CD8-positive, alpha-beta memory T cell (primary cell): ENCODE results near the gene FAM53A. TPM values are rescaled to one million over a fixed set of nuclear protein-coding genes. Genes with fewer than 3 reads are reported as not detected.
A peak's percentile ranks its signal among the peaks of the same experiment; 100 is the strongest.

Source experiments
- CTCF ChIA-PET: fragments of 350-600 bp; sonication (Branson Sonifier 250); formaldehyde crosslinking; loops from one replicate; lab custom pipeline; 2021; ENCODE audit warnings: antibody characterized with exemption; lab: Charles Lee
- POLR2A ChIA-PET: fragments of 350-600 bp; sonication (Branson Sonifier 250); formaldehyde crosslinking; loops from one replicate; lab custom pipeline; 2021; ENCODE audit warnings: antibody characterized with exemption; lab: Charles Lee
- DNase-seq, 5 donors: peaks; one replicate each; pipeline versions ENCODE4 v3.0.0 to v3.0.0-alpha.2; 2020 to 2022; ENCODE audit warnings: mixed read lengths in 1 of 5
- H3K27ac ChIP-seq: one replicate; pipeline ENCODE4 v1.7.0; 2013; ENCODE audit warnings: low read depth, mild to moderate bottlenecking, low read length, moderate library complexity
- H3K27me3 ChIP-seq: 2 replicates; pipeline ENCODE4 v1.7.0; 2013; ENCODE audit warnings: low read length, mild to moderate bottlenecking; ENCODE audit not compliant: insufficient read depth, poor library complexity, severe bottlenecking
- H3K36me3 ChIP-seq: 2 replicates; pipeline ENCODE4 v1.7.0; 2013; ENCODE audit warnings: mild to moderate bottlenecking, low read length, moderate library complexity; ENCODE audit not compliant: insufficient read depth
- H3K4me1 ChIP-seq: 2 replicates; pipeline ENCODE4 v1.7.0; 2013; ENCODE audit warnings: mild to moderate bottlenecking, low read length, moderate library complexity; ENCODE audit not compliant: insufficient read depth
- H3K4me3 ChIP-seq: 2 replicates; pipeline ENCODE4 v1.7.0; 2013; ENCODE audit warnings: mild to moderate bottlenecking, low read length
- H3K9me3 ChIP-seq: 2 replicates; pipeline ENCODE4 v1.7.0; 2013; ENCODE audit warnings: mild to moderate bottlenecking, low read length
- H3K27ac Mint-ChIP-seq, 8 donors: one replicate each; pipeline ENCODE4 v1.8.0; 2020 to 2021; ENCODE audit warnings: mixed read lengths in 8 of 8, mild to moderate bottlenecking in 6 of 8, inconsistent platforms in 3 of 8, moderate library complexity in 3 of 8
- H3K27me3 Mint-ChIP-seq, 2 donors: one replicate each; pipeline ENCODE4 v1.8.0; 2020 to 2021; ENCODE audit warnings: mixed read lengths in 2 of 2, mild to moderate bottlenecking in 1 of 2, moderate library complexity in 1 of 2
- H3K36me3 Mint-ChIP-seq, 3 donors: one replicate each; pipeline ENCODE4 v1.8.0; 2020 to 2021; ENCODE audit warnings: mixed read lengths in 3 of 3, inconsistent platforms in 1 of 3, mild to moderate bottlenecking in 1 of 3
- H3K4me1 Mint-ChIP-seq, 3 donors: one replicate each; pipeline ENCODE4 v1.8.0; 2020 to 2021; ENCODE audit warnings: mixed read lengths in 3 of 3, inconsistent platforms in 1 of 3, mild to moderate bottlenecking in 1 of 3
- H3K4me3 Mint-ChIP-seq, 7 donors: one replicate each; pipeline ENCODE4 v1.8.0; 2020 to 2021; ENCODE audit warnings: mixed read lengths in 7 of 7, mild to moderate bottlenecking in 6 of 7, moderate library complexity in 4 of 7, inconsistent platforms in 2 of 7
- H3K9me3 Mint-ChIP-seq, 5 donors: one replicate each; pipeline ENCODE4 v1.8.0; 2020 to 2022; ENCODE audit warnings: mixed read lengths in 5 of 5, mild to moderate bottlenecking in 3 of 5, moderate library complexity in 2 of 5, inconsistent platforms in 1 of 5
- polyA plus RNA-seq: library from polyadenylated mRNA; unstranded; fragments of 300-500 nt; fragmentation: Illumina TruSeq; gene quantifications from one replicate; pipeline ENCODE4 v1.2.3, GENCODE V29; 2021
- total RNA-seq, 2 experiments: library from RNA; stranded (reverse); gene quantifications; one replicate each; pipeline ENCODE4 v1.2.3, GENCODE V29; 2021

Gene FAM53A
- total and polyA plus RNA-seq, 3 experiments from 2014 or later, result 0.82 to 1.9 (median 1.5) TPM

DNA sequence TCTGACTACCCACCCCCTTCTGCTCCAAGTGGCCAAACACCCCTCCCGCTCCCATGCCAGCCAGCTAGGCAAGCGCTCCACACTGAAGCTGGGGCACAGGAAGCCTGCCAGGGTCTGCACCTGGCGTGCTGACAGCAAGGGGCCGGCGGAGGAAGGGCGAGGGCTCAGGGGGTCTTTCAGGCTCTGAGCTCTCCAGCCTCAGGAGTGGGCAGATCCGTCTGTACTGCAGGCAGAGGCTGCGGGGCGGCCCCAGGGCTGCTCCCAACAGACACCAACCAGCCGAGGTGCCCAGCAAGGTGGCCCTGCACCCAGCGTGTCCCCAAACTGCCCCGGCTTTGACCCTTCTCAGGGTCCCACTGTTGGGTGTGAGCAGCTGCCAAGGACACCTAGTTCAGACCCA, 14.8 kb downstream of the FAM53A start:
- DNase-seq, result no peak
- no peak overlapping the region for H3K4me3 Mint-ChIP-seq
- H3K27ac Mint-ChIP-seq, result no peak overlapping the region
- ChIA-PET POLR2A (no interaction called here), CTCF (no interaction called here)
- Histone ChIP-seq H3K36me3 (no peaks in the 10 kb centered on the region), H3K27ac (no peak overlapping the region), H3K4me3 (no peak overlapping the region), H3K4me1 (no peaks in the 10 kb centered on the region), H3K9me3 (no peaks in the 10 kb centered on the region), H3K27me3 (no peaks in the 10 kb centered on the region)
- H3K27me3 Mint-ChIP-seq, result no peaks in the 10 kb centered on the region
- H3K4me1 Mint-ChIP-seq, result no peaks in the 10 kb centered on the region
- no peaks in the 10 kb centered on the region for H3K36me3 Mint-ChIP-seq
- no peaks in the 10 kb centered on the region for H3K9me3 Mint-ChIP-seq

GRCh38 chr4:1668488-1668840, 15.6 kb downstream of the FAM53A start:
- Histone ChIP-seq H3K27ac (no peak overlapping the region), H3K4me3 (no peak overlapping the region), H3K9me3 (no peaks in the 10 kb centered on the region), H3K36me3 (no peaks in the 10 kb centered on the region), H3K4me1 (no peaks in the 10 kb centered on the region), H3K27me3 (no peaks in the 10 kb centered on the region)
- CTCF ChIA-PET, result no interaction called here
- no peak overlapping the region for H3K4me3 Mint-ChIP-seq
- no peak for DNase-seq
- no peaks in the 10 kb centered on the region for H3K4me1 Mint-ChIP-seq
- no peaks in the 10 kb centered on the region for H3K9me3 Mint-ChIP-seq
- no peak overlapping the region for H3K27ac Mint-ChIP-seq
- POLR2A ChIA-PET, result no interaction called here
- H3K27me3 Mint-ChIP-seq, result no peaks in the 10 kb centered on the region
- H3K36me3 Mint-ChIP-seq, result no peaks in the 10 kb centered on the region

DNA sequence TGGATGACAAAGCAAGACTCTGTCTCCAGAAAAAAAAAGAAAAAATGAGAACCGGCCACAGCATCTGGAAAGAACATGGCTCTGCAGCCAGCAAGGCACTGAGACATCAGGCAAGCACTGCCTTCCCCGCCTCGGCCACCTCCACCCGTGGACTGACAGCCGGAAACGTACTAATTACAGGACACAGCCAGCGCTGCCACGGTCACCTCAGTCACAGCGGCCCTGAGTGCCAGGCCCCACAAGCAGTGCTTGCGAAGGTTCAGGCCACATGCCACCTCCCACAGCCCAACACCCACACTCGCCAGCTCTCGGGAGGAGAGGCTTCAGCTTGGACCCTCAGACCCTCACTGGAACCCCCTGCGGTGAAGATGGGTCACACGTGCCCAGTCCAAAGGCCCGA, 16.8 kb downstream of the FAM53A start:
- no peaks in the 10 kb centered on the region for H3K27me3 ChIP-seq
- H3K36me3 ChIP-seq, result no peaks in the 10 kb centered on the region
- POLR2A ChIA-PET, result no interaction called here
- Mint-ChIP-seq H3K27ac (no peak overlapping the region), H3K4me3 (no peak overlapping the region), H3K9me3 (no peaks in the 10 kb centered on the region), H3K27me3 (no peaks in the 10 kb centered on the region), H3K36me3 (peaks cover 0 to 2% (median 0%) of the 10 kb centered on the region in 3 donors), H3K4me1 (no peaks in the 10 kb centered on the region)
- H3K27ac ChIP-seq, result no peak overlapping the region
- H3K4me1 ChIP-seq, result no peaks in the 10 kb centered on the region
- H3K4me3 ChIP-seq, result no peak overlapping the region
- CTCF ChIA-PET, result no interaction called here
- no peak for DNase-seq
- no peaks in the 10 kb centered on the region for H3K9me3 ChIP-seq

DNA sequence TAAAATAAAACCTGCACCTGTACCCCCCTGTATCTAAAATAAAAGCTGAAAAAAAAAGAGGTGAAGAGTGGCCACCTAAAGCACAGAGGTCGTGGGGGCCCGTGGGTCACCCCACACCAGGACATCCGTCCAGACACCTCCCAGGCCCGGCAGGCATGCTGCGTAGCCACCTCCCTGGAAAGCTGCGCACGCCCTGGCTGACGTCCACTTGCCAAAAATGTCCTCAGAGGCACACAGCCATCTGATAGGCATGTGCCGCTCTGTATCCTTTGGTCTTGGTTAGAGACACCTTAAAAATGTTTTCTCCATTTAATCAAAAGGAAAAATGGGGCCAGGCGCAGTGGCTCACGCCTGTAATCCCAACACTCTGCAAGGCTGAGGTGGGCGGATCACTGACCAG, 17.7 kb downstream of the FAM53A start:
- Mint-ChIP-seq H3K27me3 (no peaks in the 10 kb centered on the region), H3K4me3 (no peak overlapping the region), H3K27ac (peak overlapping the region in 1 of 8 donors; percentile 47), H3K9me3 (no peaks in the 10 kb centered on the region), H3K36me3 (peaks cover 0 to 2% (median 0%) of the 10 kb centered on the region in 3 donors), H3K4me1 (no peaks in the 10 kb centered on the region)
- ChIA-PET POLR2A (no interaction called here), CTCF (no interaction called here)
- no peak overlapping the region for H3K4me3 ChIP-seq
- H3K27ac ChIP-seq, result no peak overlapping the region
- H3K4me1 ChIP-seq, result no peaks in the 10 kb centered on the region
- DNase-seq, result no peak
- H3K9me3 ChIP-seq, result no peaks in the 10 kb centered on the region
- no peaks in the 10 kb centered on the region for H3K36me3 ChIP-seq
- H3K27me3 ChIP-seq, result no peaks in the 10 kb centered on the region

- H3K9me3 ChIP-seq, result no peaks in the 10 kb centered on the region
- peak overlapping the region in 1 of 8 donors; percentile 3 for H3K27ac Mint-ChIP-seq
- H3K27me3 ChIP-seq, result no peaks in the 10 kb centered on the region
- H3K4me1 Mint-ChIP-seq, result no peaks in the 10 kb centered on the region
- H3K27ac ChIP-seq, result no peak overlapping the region
- no peaks in the 10 kb centered on the region for H3K36me3 ChIP-seq
- no peak overlapping the region for H3K4me3 ChIP-seq
- H3K27me3 Mint-ChIP-seq, result no peaks in the 10 kb centered on the region
- H3K4me3 Mint-ChIP-seq, result no peak overlapping the region
- DNase-seq, result no peak
- POLR2A ChIA-PET, result no interaction called here
- peaks cover 0 to 2% (median 0%) of the 10 kb centered on the region in 3 donors for H3K36me3 Mint-ChIP-seq
- H3K9me3 Mint-ChIP-seq, result no peaks in the 10 kb centered on the region
- H3K4me1 ChIP-seq, result no peaks in the 10 kb centered on the region
- CTCF ChIA-PET, result no interaction called here
Observed at GRCh38 chr4:1664141-1664540, 20.0 kb downstream of the FAM53A start.

DNA sequence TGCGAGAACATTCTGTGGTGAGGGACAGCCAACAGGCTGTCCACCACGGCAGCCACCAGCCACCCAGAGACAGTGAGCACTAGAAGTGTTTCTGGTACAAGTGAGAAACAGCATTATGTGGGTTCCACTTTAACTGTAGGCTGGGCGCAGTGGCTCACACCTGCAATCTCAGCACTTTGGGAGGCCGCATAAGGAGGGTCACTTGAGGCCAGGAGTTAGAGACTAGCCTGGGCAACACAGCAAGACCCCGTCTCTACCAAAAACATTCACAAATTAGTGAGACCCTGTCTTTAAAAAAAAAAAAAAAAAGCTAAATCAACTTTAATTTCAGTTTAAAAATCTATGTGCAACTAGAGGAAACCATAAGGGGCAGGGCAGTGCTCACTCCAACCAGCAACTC, 20.6 kb downstream of the FAM53A start:
- Mint-ChIP-seq H3K9me3 (no peaks in the 10 kb centered on the region), H3K4me3 (no peak overlapping the region), H3K4me1 (no peaks in the 10 kb centered on the region), H3K27me3 (no peaks in the 10 kb centered on the region), H3K36me3 (peaks cover 0 to 2% (median 0%) of the 10 kb centered on the region in 3 donors), H3K27ac (no peak overlapping the region)
- H3K4me1 ChIP-seq, result no peaks in the 10 kb centered on the region
- no peak for DNase-seq
- no peaks in the 10 kb centered on the region for H3K9me3 ChIP-seq
- CTCF ChIA-PET, result no interaction called here
- no peaks in the 10 kb centered on the region for H3K36me3 ChIP-seq
- no peak overlapping the region for H3K27ac ChIP-seq
- no peaks in the 10 kb centered on the region for H3K27me3 ChIP-seq
- no peak overlapping the region for H3K4me3 ChIP-seq
- POLR2A ChIA-PET, result no interaction called here

- Mint-ChIP-seq H3K9me3 (no peaks in the 10 kb centered on the region), H3K27me3 (no peaks in the 10 kb centered on the region), H3K4me1 (no peaks in the 10 kb centered on the region), H3K36me3 (peaks cover 0 to 2% (median 0%) of the 10 kb centered on the region in 3 donors), H3K4me3 (no peak overlapping the region), H3K27ac (no peak overlapping the region)
- no peaks in the 10 kb centered on the region for H3K9me3 ChIP-seq
- H3K36me3 ChIP-seq, result no peaks in the 10 kb centered on the region
- DNase-seq, result no peak
- POLR2A ChIA-PET, result interaction anchor here (0.7 kb wide), 1 partner anchor 90 kb away, joined by 3 read pairs; no protein-coding TSS in a partner anchor
- no peaks in the 10 kb centered on the region for H3K27me3 ChIP-seq
- H3K4me1 ChIP-seq, result no peaks in the 10 kb centered on the region
- CTCF ChIA-PET, result no interaction called here
- H3K4me3 ChIP-seq, result no peak overlapping the region
- no peak overlapping the region for H3K27ac ChIP-seq
Observed at GRCh38 chr4:1661695-1662094, 22.4 kb downstream of the FAM53A start.

DNA sequence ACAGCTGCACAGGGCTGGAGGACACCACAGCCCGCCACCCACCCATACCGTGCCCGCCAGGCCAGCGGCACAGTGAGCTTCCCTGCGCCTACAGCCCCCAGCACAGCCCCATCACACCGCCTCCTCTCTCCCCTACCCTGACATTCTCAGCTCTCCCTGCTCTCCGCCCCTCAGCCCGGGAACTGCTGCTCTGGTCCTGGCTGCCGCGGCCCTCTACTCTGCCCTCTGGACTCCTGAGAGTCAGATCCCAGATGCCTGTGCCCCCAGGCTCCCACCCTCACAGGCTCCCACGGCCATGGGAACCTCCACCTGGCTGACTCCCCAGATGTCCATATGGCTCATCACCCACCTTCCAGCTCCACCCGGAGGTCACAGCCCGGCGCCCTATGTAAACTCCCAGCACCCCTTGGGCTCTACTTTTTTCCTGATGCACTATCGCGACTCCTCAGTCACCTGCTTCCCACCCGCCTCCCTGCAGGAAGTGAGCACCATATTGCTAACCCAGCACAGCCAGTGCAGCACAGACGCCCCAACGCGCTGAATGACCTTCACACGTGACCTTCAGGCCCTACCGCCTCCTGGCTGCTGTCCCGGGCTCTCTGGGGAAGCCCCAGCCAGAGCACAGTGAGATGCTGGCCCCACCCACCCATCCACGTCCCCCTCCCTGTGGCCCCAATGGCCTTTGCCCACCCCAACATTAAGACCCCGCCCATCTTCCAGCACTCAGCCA, 23.0 kb downstream of the FAM53A start:
- ChIA-PET CTCF (interaction anchor here (1.5 kb wide), 1 partner anchor 20 kb away, joined by 3 read pairs; no protein-coding TSS in a partner anchor), POLR2A (no interaction called here)
- no peak for DNase-seq
- Histone ChIP-seq H3K27ac (no peak overlapping the region), H3K27me3 (no peaks in the 10 kb centered on the region), H3K4me3 (no peak overlapping the region), H3K9me3 (no peaks in the 10 kb centered on the region), H3K4me1 (no peaks in the 10 kb centered on the region), H3K36me3 (no peaks in the 10 kb centered on the region)
- no peaks in the 10 kb centered on the region for H3K9me3 Mint-ChIP-seq
- no peaks in the 10 kb centered on the region for H3K27me3 Mint-ChIP-seq
- H3K27ac Mint-ChIP-seq, result no peak overlapping the region
- no peak overlapping the region for H3K4me3 Mint-ChIP-seq
- peaks cover 0 to 2% (median 0%) of the 10 kb centered on the region in 3 donors for H3K36me3 Mint-ChIP-seq
- no peaks in the 10 kb centered on the region for H3K4me1 Mint-ChIP-seq
